GM06990 (cell line): ENCODE data around the gene ERN1.

ENCODE experiments used
- DNase-seq: peaks from one replicate; pipeline ENCODE4 v3.0.0-alpha.2; 2011; ENCODE audit not compliant: insufficient read length; ENCODE audit errors: extremely low read depth
- H3K27me3 ChIP-seq: replicated peaks from 2 replicates; pipeline ENCODE4 v1.6.0; 2011; ENCODE audit warnings: low read length; ENCODE audit not compliant: control insufficient read depth, insufficient read depth
- H3K36me3 ChIP-seq: 2 replicates; pipeline ENCODE4 v1.5.1; 2011; ENCODE audit warnings: low read length; ENCODE audit not compliant: control insufficient read depth, insufficient read depth
- H3K4me3 ChIP-seq: replicated peaks from 2 replicates; pipeline ENCODE4 v1.5.1; 2011; ENCODE audit warnings: low read depth, mild to moderate bottlenecking, control low read depth, low read length
- CTCF ChIP-seq: IDR thresholded peaks from 2 replicates; pipeline ENCODE4 v1.5.1; 2011; ENCODE audit warnings: low read length, control low read depth, mild to moderate bottlenecking, inconsistent platforms; ENCODE audit not compliant: insufficient read depth, poor library complexity, severe bottlenecking

The ERN1 gene

GRCh38 chr17:64156670-64157069, 26.7 kb upstream of the ERN1 start:
- no peak for TF ChIP-seq CTCF
- Histone ChIP-seq H3K36me3 (peaks cover 2% of the 10 kb centered on the region; the same call in 1 of the 2 replicates), H3K4me3 (no peak overlapping the region), H3K27me3 (no peaks in the 10 kb centered on the region)
- DNase-seq, result no peak

- no peaks in the 10 kb centered on the region for H3K27me3 ChIP-seq
- H3K4me3 ChIP-seq, result no peak overlapping the region
- H3K36me3 ChIP-seq, result peaks cover 2% of the 10 kb centered on the region; the same call in 1 of the 2 replicates
- no peak for DNase-seq
- TF ChIP-seq CTCF, result no peak
Measured at GRCh38 chr17:64155751-64156544, 26.0 kb upstream of the ERN1 start.

- Histone ChIP-seq H3K27me3 (no peaks in the 10 kb centered on the region), H3K4me3 (no peak overlapping the region), H3K36me3 (peaks cover 2% of the 10 kb centered on the region; the same call in 1 of the 2 replicates)
- TF ChIP-seq CTCF, result no peak
- DNase-seq, result no peak
Measured at GRCh38 chr17:64155129-64155528, 25.2 kb upstream of the ERN1 start.

- no peak for DNase-seq
- H3K27me3 ChIP-seq, result no peaks in the 10 kb centered on the region
- no peak overlapping the region for H3K4me3 ChIP-seq
- H3K36me3 ChIP-seq, result peaks cover 2% of the 10 kb centered on the region; the same call in 1 of the 2 replicates
- TF ChIP-seq CTCF, result no peak
Measured at GRCh38 chr17:64154717-64155116, 24.8 kb upstream of the ERN1 start.

GRCh38 chr17:64154313-64154695, 24.4 kb upstream of the ERN1 start:
- no peak for DNase-seq
- no peak for TF ChIP-seq CTCF
- peaks cover 2% of the 10 kb centered on the region; the same call in 1 of the 2 replicates for H3K36me3 ChIP-seq
- H3K4me3 ChIP-seq, result no peak overlapping the region
- H3K27me3 ChIP-seq, result no peaks in the 10 kb centered on the region
